Gastrocnemius medialis (tissue), 4 donors: Measurements from ENCODE around the gene EPHA4. TPM values are rescaled to one million over a fixed set of nuclear protein-coding genes. Genes with fewer than 3 reads are reported as not detected.

ENCODE experiments used
- ATAC-seq, 2 donors: fragments of 150-250 bp; one replicate each; pipeline ENCODE4 v1.9.1; 2016
- DNase-seq, 2 donors: peaks; one replicate each; pipeline ENCODE4 v3.0.0-alpha.2; 2019
- H3K27ac ChIP-seq, 4 donors: fragments of 200-600 bp; sonication (generic); 1 replicate in 1 of 4; 2 replicates in 3 of 4; pipeline ENCODE4 v1.5.1; 2016 to 2018; ENCODE audit warnings: mild to moderate bottlenecking in 2 of 4, moderate library complexity in 1 of 4
- H3K27me3 ChIP-seq, 3 donors: fragments of 200-600 bp; sonication (generic) in 2 of 3; 1 replicate in 1 of 3; 2 replicates in 2 of 3; pipeline versions ENCODE4 v1.5.1 to v1.6.0; 2016 to 2019; ENCODE audit warnings: mild to moderate bottlenecking in 1 of 3, moderate library complexity in 1 of 3
- H3K36me3 ChIP-seq, 2 donors: fragments of 200-600 bp; sonication (generic) in 1 of 2; one replicate each; pipeline ENCODE4 v1.5.1; 2017 to 2018
- H3K4me1 ChIP-seq, 2 donors: fragments of 200-600 bp; sonication (generic) in 1 of 2; one replicate each; pipeline ENCODE4 v1.5.1; 2016 to 2017; ENCODE audit warnings: mild to moderate bottlenecking in 2 of 2
- H3K4me3 ChIP-seq, 4 donors: fragments of 200-600 bp; sonication (generic) in 3 of 4; 1 replicate in 1 of 4; 2 replicates in 3 of 4; pipeline ENCODE4 v1.5.1; 2016 to 2019; ENCODE audit warnings: mild to moderate bottlenecking in 2 of 4
- H3K9me3 ChIP-seq, 3 donors: fragments of 200-600 bp; sonication (generic) in 2 of 3; 1 replicate in 1 of 3; 2 replicates in 2 of 3; pipeline ENCODE4 v1.5.1; 2016 to 2019
- POLR2A ChIP-seq, 2 donors: fragments of 450-650 bp; IDR thresholded peaks; one replicate each; pipeline ENCODE4 v1.6.1; 2017; ENCODE audit warnings: antibody characterized with exemption in 2 of 2, mild to moderate bottlenecking in 2 of 2, moderate library complexity in 2 of 2
- in situ Hi-C, 4 donors: fragments of 200-750 bp; cut with MboI; loops; one replicate each; pipeline versions ENCODE4 v1.15.0 to v1.8.0; 2017; ENCODE audit warnings: low sequenced_read_pairs in 4 of 4
- intact Hi-C: fragments of 100-400 bp; cut with DNase I; formaldehyde crosslinking; loops from one replicate; pipeline ENCODE4 v1.15.1; 2023; ENCODE audit warnings: low total_unique reads
- total RNA-seq, 4 donors: library from RNA; depleted of rRNA; stranded (reverse); fragments of >200 nt; gene quantifications; one replicate each; pipeline versions ENCODE4 v1.1.0 to v1.2.3, GENCODE V29; 2016
- TF ChIP-seq, protein P1 (sequence below), 5 experiments: fragments of 450-650 bp in 3 of 5; fragments of 200-600 bp in 2 of 5; sonication (generic) in 2 of 5; IDR thresholded peaks in 4 of 5; conservative IDR thresholded peaks in 1 of 5; 1 replicate in 4 of 5; 2 replicates in 1 of 5; pipeline ENCODE4 v1.5.1; 2016 to 2019; ENCODE audit warnings: antibody characterized with exemption in 5 of 5, mild to moderate bottlenecking in 3 of 5, moderate library complexity in 3 of 5

EPHA4 gene
- total RNA-seq, 4 donors from 2014 or later = 6.3 to 18.8 (median 13.0) TPM

DNA sequence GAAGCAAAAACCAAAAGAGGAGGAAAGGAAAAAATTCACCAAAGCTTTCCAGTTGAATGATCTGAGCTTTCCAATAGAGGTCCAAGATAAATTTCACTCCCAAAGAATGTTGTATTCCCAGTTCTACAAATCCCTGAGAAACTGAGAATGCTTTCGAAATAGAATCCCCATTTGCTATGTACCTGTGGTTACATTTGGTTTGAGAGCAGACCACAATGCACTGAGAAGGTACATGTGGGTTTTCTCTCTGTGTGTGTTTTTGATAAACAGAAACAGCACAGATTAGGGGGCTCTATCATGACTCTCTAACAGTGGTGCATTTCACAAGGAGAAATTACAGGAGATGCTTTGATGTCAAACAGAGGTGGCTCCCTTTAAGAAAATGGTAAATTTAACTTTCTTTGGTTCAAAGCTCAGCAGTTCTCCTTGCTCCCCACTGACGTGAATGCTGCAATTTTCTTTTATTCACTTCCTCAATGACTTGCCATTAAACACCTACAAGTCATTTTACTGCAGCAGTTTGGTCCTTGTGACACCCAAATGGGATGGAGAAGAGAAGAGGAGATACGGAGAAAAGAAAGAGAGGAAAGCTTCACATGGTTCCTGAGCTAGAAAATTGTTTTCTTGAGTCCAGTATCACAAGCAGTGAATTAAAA, 108.7 kb downstream of the EPHA4 start:
- Histone ChIP-seq H3K4me1 (peaks cover 4 to 5% of the 10 kb centered on the region in 2 donors), H3K27ac (no peak overlapping the region), H3K36me3 (no peaks in the 10 kb centered on the region), H3K4me3 (no peak overlapping the region), H3K27me3 (no peaks in the 10 kb centered on the region), H3K9me3 (no peaks in the 10 kb centered on the region)
- TF ChIP-seq, protein P1, sequence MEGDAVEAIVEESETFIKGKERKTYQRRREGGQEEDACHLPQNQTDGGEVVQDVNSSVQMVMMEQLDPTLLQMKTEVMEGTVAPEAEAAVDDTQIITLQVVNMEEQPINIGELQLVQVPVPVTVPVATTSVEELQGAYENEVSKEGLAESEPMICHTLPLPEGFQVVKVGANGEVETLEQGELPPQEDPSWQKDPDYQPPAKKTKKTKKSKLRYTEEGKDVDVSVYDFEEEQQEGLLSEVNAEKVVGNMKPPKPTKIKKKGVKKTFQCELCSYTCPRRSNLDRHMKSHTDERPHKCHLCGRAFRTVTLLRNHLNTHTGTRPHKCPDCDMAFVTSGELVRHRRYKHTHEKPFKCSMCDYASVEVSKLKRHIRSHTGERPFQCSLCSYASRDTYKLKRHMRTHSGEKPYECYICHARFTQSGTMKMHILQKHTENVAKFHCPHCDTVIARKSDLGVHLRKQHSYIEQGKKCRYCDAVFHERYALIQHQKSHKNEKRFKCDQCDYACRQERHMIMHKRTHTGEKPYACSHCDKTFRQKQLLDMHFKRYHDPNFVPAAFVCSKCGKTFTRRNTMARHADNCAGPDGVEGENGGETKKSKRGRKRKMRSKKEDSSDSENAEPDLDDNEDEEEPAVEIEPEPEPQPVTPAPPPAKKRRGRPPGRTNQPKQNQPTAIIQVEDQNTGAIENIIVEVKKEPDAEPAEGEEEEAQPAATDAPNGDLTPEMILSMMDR (IDR thresholded peaks at IDR 0.05 in 4 of 5, conservative IDR thresholded peaks at IDR 0.05 in 1 of 5) = no peak
- TF ChIP-seq POLR2A (IDR thresholded peaks at IDR 0.05) = no peak
- in situ Hi-C loops = no loop called here
- ATAC-seq (no peak), DNase-seq (no peak)
- intact Hi-C loops = no loop called here

- Histone ChIP-seq H3K36me3 (no peaks in the 10 kb centered on the region), H3K27me3 (no peaks in the 10 kb centered on the region), H3K4me3 (no peak overlapping the region), H3K9me3 (no peaks in the 10 kb centered on the region), H3K27ac (no peak overlapping the region), H3K4me1 (no peaks in the 10 kb centered on the region)
- ATAC-seq (no peak), DNase-seq (no peak)
- TF ChIP-seq, protein P1 (IDR thresholded peaks at IDR 0.05 in 4 of 5, conservative IDR thresholded peaks at IDR 0.05 in 1 of 5) = no peak
- TF ChIP-seq POLR2A (IDR thresholded peaks at IDR 0.05) = no peak
- in situ Hi-C loops = no loop called here
- intact Hi-C loops = no loop called here
Measured at GRCh38 chr2:221461901-221462300, 110.2 kb downstream of the EPHA4 start.

- no peaks in the 10 kb centered on the region for H3K9me3 ChIP-seq
- no peak overlapping the region for H3K27ac ChIP-seq
- ATAC-seq (no peak), DNase-seq (no peak)
- H3K4me1 ChIP-seq = no peaks in the 10 kb centered on the region
- H3K36me3 ChIP-seq = no peaks in the 10 kb centered on the region
- in situ Hi-C loops (no loop called here), intact Hi-C loops (no loop called here)
- H3K4me3 ChIP-seq = no peak overlapping the region
- TF ChIP-seq, protein P1 (IDR thresholded peaks at IDR 0.05 in 4 of 5, conservative IDR thresholded peaks at IDR 0.05 in 1 of 5) = no peak
- no peak for TF ChIP-seq POLR2A (IDR thresholded peaks at IDR 0.05)
- no peaks in the 10 kb centered on the region for H3K27me3 ChIP-seq
Measured at GRCh38 chr2:221460136-221460535, 112.0 kb downstream of the EPHA4 start.

DNA sequence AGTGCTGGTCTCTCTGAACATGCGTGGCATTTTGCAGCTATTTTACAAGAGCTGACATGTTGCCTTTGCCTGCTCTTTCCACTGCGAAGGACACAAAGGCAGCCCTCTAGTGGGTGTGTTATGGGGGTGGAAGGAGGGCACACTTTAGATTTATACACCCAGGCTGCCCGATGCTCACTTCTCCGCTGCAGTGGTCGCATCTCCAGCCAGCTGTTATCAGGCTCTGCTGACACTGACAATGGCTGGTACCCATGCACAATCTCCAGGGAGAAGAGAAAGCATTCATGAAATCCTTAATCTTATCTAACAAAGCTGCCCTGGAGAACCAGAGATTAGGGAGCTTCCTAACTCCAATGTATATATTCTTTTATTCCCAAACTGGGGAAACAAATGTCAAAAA, 113.5 kb downstream of the EPHA4 start:
- in situ Hi-C loops (no loop called here), intact Hi-C loops (no loop called here)

More for the DNA sequence above, 113.5 kb downstream of the EPHA4 start:
- H3K27ac ChIP-seq = no peak overlapping the region
- no peaks in the 10 kb centered on the region for H3K36me3 ChIP-seq
- DNase-seq = no peak
- no peaks in the 10 kb centered on the region for H3K27me3 ChIP-seq
- H3K4me3 ChIP-seq = no peak overlapping the region
- no peak for ATAC-seq
- no peak for TF ChIP-seq POLR2A (IDR thresholded peaks at IDR 0.05)
- TF ChIP-seq, protein P1 (IDR thresholded peaks at IDR 0.05 in 4 of 5, conservative IDR thresholded peaks at IDR 0.05 in 1 of 5) = no peak
- H3K9me3 ChIP-seq = no peaks in the 10 kb centered on the region
- H3K4me1 ChIP-seq = no peaks in the 10 kb centered on the region
